ENCODE results near the gene ELK1. TPM values are rescaled to one million over a fixed set of nuclear protein-coding genes. Genes with fewer than 3 reads are reported as not detected.

ELK1 gene
- total RNA-seq, 4 donors from 2014 or later, result 22.2 to 35.2 (median 25.9) TPM

DNA sequence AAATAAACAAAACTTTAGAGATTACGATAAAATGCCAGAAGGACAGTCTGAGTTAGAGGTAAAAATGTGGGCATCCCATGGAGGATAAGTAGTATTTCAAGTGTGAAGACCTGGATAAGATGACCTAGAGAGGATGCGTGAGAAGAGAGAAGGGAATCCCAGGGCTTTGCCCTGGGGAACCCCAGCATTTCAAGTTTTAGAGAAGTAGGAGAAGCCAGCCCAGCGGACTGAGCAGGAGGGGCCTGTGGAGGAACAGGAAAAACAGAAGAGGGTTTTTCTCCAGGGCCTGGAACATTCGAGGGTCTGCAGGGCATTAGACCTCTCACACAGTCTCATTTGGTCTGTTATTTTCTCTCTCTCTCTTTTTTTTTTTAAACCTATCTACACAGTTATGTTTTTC lies 17.7 kb downstream of the ELK1 start:
- no peak for DNase-seq (ENCODE audit: low spot score)

DNA sequence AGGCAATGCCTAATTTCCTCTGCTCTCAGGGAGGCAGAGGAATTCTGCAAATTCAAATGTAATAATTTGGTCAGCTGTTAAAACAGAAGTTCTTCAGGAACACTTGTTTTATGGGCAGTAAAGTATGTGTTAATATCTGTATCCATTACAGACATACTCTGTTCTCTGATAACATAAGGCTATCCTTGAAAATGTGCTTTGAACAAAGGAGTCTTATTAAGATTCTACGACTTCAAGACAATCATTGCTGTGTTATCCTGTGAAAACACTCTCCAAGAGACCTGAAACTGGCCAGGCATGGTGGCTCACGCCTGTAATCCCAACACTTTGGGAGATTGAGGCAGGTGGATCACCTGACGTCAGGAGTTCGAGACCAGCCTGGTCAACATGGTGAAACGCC lies 18.7 kb downstream of the ELK1 start:
- ATAC-seq (ENCODE audit: low FRiP score) (no peak), DNase-seq (ENCODE audit: low spot score) (no peak)
- TF ChIP-seq, protein P1, sequence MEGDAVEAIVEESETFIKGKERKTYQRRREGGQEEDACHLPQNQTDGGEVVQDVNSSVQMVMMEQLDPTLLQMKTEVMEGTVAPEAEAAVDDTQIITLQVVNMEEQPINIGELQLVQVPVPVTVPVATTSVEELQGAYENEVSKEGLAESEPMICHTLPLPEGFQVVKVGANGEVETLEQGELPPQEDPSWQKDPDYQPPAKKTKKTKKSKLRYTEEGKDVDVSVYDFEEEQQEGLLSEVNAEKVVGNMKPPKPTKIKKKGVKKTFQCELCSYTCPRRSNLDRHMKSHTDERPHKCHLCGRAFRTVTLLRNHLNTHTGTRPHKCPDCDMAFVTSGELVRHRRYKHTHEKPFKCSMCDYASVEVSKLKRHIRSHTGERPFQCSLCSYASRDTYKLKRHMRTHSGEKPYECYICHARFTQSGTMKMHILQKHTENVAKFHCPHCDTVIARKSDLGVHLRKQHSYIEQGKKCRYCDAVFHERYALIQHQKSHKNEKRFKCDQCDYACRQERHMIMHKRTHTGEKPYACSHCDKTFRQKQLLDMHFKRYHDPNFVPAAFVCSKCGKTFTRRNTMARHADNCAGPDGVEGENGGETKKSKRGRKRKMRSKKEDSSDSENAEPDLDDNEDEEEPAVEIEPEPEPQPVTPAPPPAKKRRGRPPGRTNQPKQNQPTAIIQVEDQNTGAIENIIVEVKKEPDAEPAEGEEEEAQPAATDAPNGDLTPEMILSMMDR (IDR thresholded peaks at IDR 0.05), result no peak

More for the DNA sequence above, 17.7 kb downstream of the ELK1 start:
- TF ChIP-seq, protein P1 (IDR thresholded peaks at IDR 0.05), result no peak
- no peak for ATAC-seq (ENCODE audit: low FRiP score)

DNA sequence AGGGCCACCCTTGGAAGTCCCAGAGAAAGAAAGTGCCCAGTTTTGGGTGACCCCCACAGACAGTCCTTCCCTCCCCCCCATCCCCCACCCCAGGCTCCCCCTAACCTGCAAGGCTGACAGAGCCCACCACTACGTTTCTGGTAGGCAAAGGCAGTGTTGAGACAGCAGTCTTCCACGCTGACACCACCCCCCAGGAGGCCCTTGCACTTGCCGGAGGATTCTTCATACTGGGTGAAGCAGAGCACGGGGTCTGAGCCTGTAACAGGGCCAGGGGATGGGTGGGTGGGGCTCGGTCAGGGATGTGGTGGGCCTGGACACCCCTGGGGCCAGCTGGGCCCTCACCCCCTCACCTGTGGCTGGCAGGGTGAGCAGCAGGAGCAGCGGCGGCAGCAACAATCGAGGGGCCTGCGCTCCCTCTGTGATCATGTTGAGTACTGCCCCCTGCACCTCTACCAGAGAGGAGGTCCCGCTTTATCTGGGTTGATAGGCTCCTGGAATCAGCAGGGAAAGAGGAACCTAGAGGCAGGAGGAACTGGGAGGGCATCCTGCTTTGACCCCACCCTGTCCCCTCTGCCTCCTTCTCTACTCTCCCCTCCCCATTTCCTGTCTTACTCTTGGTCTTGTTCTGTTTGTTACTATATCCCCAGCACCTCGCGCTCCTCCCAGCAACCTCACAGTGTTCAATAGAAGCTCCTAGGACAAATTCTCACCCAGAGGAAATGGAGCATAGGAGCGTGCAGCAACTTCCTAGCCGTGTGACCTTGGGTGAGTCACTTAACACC lies 20.8 kb downstream of the ELK1 start, which contains the start of gene CFP:
CFP (minus strand) TSS at position 512 of the 782 bp plus-strand sequence; CDS start at position 426, 86 bp downstream.
- DNase-seq (ENCODE audit: low spot score) (no peak), ATAC-seq (ENCODE audit: low FRiP score) (no peak)
- TF ChIP-seq, protein P1 (IDR thresholded peaks at IDR 0.05), result no peak

DNA sequence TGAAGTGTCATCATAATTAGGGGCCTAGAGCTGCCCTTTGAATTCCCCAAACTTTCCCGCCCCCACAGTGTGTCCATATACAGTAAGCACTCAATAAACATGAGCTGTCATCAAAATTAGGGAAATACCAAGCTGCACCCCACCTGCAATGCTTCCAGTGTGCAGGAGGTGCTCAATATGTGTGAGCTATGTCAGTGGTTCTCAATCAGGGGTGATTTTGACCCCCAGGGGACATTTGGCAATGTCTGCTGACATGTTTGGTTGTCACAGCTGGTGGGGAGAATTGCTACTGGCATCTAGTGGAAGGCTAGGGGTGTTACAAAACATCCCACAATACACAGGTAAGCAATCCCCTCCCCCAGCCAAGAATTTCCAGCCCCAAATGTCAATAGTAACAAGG lies 21.4 kb downstream of the ELK1 start:
- TF ChIP-seq, protein P1 (IDR thresholded peaks at IDR 0.05), result no peak
- no peak for ATAC-seq (ENCODE audit: low FRiP score)
- no peak for DNase-seq (ENCODE audit: low spot score)

DNA sequence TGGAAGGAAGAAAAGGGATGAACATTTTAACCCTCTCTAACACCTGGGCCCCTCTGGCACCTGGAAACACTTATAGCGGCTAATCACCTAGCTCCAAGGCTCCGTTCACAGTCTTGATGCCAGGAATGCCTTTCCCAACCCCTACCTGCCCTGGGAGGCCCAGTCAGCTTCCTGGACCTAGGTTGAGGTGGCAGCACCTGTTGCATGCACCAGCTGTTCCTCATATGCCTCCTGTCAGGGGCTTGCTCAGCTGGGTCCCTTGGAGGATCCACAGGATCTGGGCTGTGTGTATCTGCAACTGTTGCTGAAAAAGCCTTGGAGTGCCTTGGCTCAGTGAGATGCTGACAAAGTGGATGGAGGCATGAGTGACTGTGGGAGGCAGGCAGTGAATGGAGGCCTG lies 25.0 kb downstream of the ELK1 start:
- DNase-seq (ENCODE audit: low spot score) (no peak), ATAC-seq (ENCODE audit: low FRiP score) (no peak)
- TF ChIP-seq, protein P1 (IDR thresholded peaks at IDR 0.05), result no peak

DNA sequence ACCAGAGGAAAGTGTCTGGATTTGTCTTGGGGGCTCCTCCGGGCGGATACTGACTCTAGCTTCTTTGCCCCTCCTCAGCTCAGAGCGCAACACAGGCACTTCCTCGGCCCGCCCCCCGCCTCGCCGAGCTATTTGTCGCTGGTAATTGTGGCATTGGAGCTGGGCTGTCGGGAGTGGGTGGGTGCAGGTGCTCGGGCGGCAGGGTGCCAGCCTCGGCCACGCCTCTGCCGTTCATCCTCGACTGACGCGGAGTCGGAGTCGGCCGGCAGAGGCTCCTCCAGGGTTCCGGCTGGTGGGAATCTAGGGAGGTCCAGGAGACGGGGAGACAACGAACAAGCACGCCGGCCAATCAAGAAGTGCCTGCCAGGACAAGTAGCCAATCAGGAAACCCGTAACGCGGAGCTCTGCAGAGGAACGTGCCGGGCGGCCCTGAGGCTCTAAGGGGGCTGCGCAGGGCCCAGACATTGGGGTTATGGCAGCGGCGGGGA lies 26.8 kb downstream of the ELK1 start:
- ATAC-seq (ENCODE audit: low FRiP score) (no peak), DNase-seq (ENCODE audit: low spot score) (no peak)
- TF ChIP-seq, protein P1 (IDR thresholded peaks at IDR 0.05), result no peak

DNA sequence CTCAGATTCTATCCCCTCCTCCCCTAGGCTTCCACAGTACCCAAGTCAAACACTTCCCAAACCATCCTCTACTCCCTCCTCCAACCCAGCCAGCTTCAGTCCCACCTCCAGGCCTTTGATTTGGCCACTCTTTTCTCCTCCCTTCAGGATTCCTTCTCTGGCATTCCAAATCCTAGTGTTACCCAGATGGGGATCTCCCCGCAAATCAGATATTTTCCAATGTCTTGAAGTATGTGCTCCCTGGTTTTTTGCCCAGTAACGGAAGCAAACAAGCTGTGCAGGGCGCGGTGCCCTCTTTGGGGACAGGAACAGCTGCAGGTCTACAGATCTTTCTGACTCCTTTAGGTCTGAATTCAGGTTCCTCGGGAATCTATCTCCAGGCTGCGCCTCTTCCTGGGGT lies 28.5 kb downstream of the ELK1 start:
- TF ChIP-seq, protein P1 (IDR thresholded peaks at IDR 0.05), result no peak
- ATAC-seq (ENCODE audit: low FRiP score), result no peak
- DNase-seq (ENCODE audit: low spot score), result no peak
